Common myeloid progenitor, CD34-positive (primary cell): ENCODE results near the gene CARD9.
A peak's percentile ranks its signal among the peaks of the same experiment; 100 is the strongest.

Experiments
- CTCF ChIA-PET: fragments of 350-600 bp; sonication (Branson Sonifier 250); formaldehyde crosslinking; loops from one replicate; lab custom pipeline; 2021; ENCODE audit warnings: antibody characterized with exemption; lab: Charles Lee
- POLR2A ChIA-PET: fragments of 350-600 bp; sonication (Branson Sonifier 250); formaldehyde crosslinking; loops from one replicate; lab custom pipeline; 2021; ENCODE audit warnings: antibody characterized with exemption; lab: Charles Lee
- DNase-seq, 3 donors: peaks; one replicate each; pipeline versions ENCODE4 v3.0.0 to v3.0.0-alpha.2; 2013
- H3K27ac ChIP-seq, 2 experiments: 1 replicate in 1 of 2; 2 replicates in 1 of 2; pipeline ENCODE4 v1.7.0; 2013; ENCODE audit warnings: inconsistent platforms in 2 of 2, low read length in 2 of 2, mild to moderate bottlenecking in 2 of 2, low read depth in 1 of 2, moderate library complexity in 1 of 2; ENCODE audit not compliant: severe bottlenecking in 2 of 2, insufficient read depth in 1 of 2, poor library complexity in 1 of 2
- H3K27me3 ChIP-seq, 5 experiments: replicated peaks in 2 of 5; 1 replicate in 3 of 5; 2 replicates in 2 of 5; pipeline versions ENCODE4 v1.6.1 to v1.7.0; 2013; ENCODE audit warnings: low read length in 4 of 5, mild to moderate bottlenecking in 2 of 5, moderate library complexity in 2 of 5, inconsistent platforms in 1 of 5; ENCODE audit not compliant: insufficient read depth in 5 of 5, control insufficient read depth in 4 of 5
- H3K36me3 ChIP-seq, 4 experiments: 1 replicate in 2 of 4; 2 replicates in 2 of 4; pipeline versions ENCODE4 v1.6.1 to v1.7.0; 2013; ENCODE audit warnings: low read length in 3 of 4, control low read depth in 1 of 4, mild to moderate bottlenecking in 1 of 4; ENCODE audit not compliant: control insufficient read depth in 4 of 4, insufficient read depth in 4 of 4
- H3K4me1 ChIP-seq, 4 experiments: 1 replicate in 3 of 4; 2 replicates in 1 of 4; pipeline versions ENCODE4 v1.6.1 to v1.7.1; 2013; ENCODE audit warnings: low read length in 3 of 4, mild to moderate bottlenecking in 3 of 4, control low read depth in 1 of 4, inconsistent platforms in 1 of 4, moderate library complexity in 1 of 4; ENCODE audit not compliant: control insufficient read depth in 4 of 4, insufficient read depth in 4 of 4; ENCODE audit errors: control extremely low read depth in 1 of 4
- H3K4me3 ChIP-seq, 7 experiments: 1 replicate in 4 of 7; 2 replicates in 3 of 7; pipeline versions ENCODE4 v1.5.1 to v1.7.0; 2013; ENCODE audit warnings: mild to moderate bottlenecking in 7 of 7, low read length in 6 of 7, moderate library complexity in 6 of 7, inconsistent platforms in 2 of 7, low read depth in 2 of 7, control low read depth in 1 of 7; ENCODE audit not compliant: insufficient read depth in 4 of 7, control insufficient read depth in 1 of 7; ENCODE audit errors: extremely low read depth in 1 of 7
- H3K9me3 ChIP-seq, 5 experiments: 1 replicate in 4 of 5; 2 replicates in 1 of 5; pipeline versions ENCODE4 v1.6.1 to v1.7.1; 2013; ENCODE audit warnings: low read length in 4 of 5, mild to moderate bottlenecking in 2 of 5, inconsistent platforms in 1 of 5, low read depth in 1 of 5, moderate library complexity in 1 of 5; ENCODE audit not compliant: control insufficient read depth in 4 of 5, insufficient read depth in 2 of 5; ENCODE audit errors: control extremely low read depth in 1 of 5
- WGBS: methylation state at CpG from one replicate; pipeline ENCODE4 v1.1.5; 2013; ENCODE audit not compliant: insufficient coverage; 5-methylcytosine and 5-hydroxymethylcytosine counted together

CARD9 gene

DNA sequence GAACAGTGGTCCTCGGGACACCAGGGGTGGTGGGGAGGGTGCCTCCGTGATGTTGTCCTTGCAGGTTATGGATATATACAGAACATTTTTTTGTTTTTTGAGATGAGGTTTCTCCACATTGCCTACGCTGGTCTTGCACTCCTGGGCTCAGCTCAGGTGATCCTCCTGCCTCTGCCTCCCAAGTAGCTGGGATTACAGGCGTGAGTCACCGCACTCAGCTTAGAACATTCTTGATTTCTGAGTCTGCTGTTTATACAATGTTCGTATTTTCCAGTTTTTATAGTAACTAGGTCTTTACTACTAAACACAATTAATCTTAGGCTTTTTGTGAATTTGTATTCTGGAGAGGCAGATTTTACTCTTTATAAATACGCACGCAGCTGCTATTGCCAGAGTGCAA lies 43.0 kb upstream of the CARD9 start:
- Histone ChIP-seq H3K36me3 (peaks cover 23 to 88% (median 66%) of the 10 kb centered on the region in 4 experiments), H3K4me1 (peaks cover 0 to 8% (median 6%) of the 10 kb centered on the region in 4 experiments), H3K27me3 (no peaks in the 10 kb centered on the region), H3K4me3 (no peak overlapping the region), H3K9me3 (no peaks in the 10 kb centered on the region), H3K27ac (no peak overlapping the region)
- POLR2A ChIA-PET: no interaction called here
- CTCF ChIA-PET: interaction anchor here (0.7 kb wide), 1 partner anchor 19 kb away, joined by 3 read pairs; no protein-coding TSS in a partner anchor
- no peak for DNase-seq
- WGBS: 100% methylated on average over 4 of the region's 8 CpGs

DNA sequence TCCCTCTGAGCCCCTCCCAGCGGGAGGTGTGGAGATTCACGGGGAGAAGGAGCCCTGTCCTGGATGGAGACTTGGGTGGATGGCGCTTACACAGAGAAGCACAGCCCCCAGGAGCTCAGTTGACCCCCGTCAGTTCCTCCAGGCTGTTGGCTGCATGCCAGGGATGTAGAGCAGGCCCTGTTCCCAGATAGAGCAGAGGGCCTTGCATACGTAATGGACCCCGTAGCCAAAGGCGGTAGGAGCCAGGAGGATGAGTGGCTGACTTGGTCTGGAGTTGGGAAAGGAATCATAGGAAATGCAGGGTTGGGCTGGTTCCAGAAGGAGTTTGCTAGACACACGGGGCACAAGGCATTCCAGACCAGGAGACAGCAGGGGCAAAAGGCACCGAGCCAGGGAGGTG lies 39.5 kb upstream of the CARD9 start:
- no peaks in the 10 kb centered on the region for H3K9me3 ChIP-seq
- CTCF ChIA-PET: interaction anchor here (1.0 to 1.4 kb wide), 2 partner anchors 11 to 73 kb away, joined by 3 to 5 read pairs; no protein-coding TSS in a partner anchor
- peaks cover 10 to 64% (median 45%) of the 10 kb centered on the region in 4 experiments for H3K36me3 ChIP-seq
- no peak overlapping the region for H3K27ac ChIP-seq
- DNase-seq: no peak
- peaks cover 2 to 28% (median 21%) of the 10 kb centered on the region in 4 experiments for H3K4me1 ChIP-seq
- POLR2A ChIA-PET: no interaction called here
- 93% methylated on average over 7 of the region's 9 CpGs for WGBS
- H3K27me3 ChIP-seq: no peaks in the 10 kb centered on the region
- H3K4me3 ChIP-seq: no peak overlapping the region

DNA sequence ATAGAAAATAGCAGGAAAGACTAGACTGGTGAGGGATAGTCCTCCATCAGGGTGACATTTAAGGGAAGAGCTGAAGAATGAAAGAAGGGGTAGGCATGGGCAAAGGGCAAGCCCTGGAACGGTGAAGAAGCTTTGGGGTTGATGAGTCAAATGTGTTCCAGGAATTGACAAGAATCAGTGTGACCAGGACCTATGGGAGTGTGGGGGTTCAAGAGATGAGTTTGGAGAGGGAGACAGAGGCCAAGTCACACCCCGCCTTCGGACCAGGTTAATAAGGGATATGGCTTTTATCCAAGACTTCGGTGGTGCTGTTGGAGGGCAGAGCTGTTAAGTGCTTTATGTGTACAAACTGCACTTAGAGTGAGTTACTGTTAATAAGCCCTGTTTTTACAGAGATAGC lies 37.9 kb upstream of the CARD9 start:
- peak overlapping the region; percentile 89 to 97 for H3K27ac ChIP-seq
- peaks cover 2 to 28% (median 21%) of the 10 kb centered on the region in 4 experiments for H3K4me1 ChIP-seq
- POLR2A ChIA-PET: no interaction called here
- 83% methylated on average over 4 of the region's 4 CpGs for WGBS
- CTCF ChIA-PET: no interaction called here
- no peaks in the 10 kb centered on the region for H3K27me3 ChIP-seq
- peak overlapping the region; percentile 81 to 97 (median 90) for H3K4me3 ChIP-seq
- no peak for DNase-seq
- H3K9me3 ChIP-seq: no peaks in the 10 kb centered on the region
- H3K36me3 ChIP-seq: peaks cover 9 to 62% (median 44%) of the 10 kb centered on the region in 4 experiments

DNA sequence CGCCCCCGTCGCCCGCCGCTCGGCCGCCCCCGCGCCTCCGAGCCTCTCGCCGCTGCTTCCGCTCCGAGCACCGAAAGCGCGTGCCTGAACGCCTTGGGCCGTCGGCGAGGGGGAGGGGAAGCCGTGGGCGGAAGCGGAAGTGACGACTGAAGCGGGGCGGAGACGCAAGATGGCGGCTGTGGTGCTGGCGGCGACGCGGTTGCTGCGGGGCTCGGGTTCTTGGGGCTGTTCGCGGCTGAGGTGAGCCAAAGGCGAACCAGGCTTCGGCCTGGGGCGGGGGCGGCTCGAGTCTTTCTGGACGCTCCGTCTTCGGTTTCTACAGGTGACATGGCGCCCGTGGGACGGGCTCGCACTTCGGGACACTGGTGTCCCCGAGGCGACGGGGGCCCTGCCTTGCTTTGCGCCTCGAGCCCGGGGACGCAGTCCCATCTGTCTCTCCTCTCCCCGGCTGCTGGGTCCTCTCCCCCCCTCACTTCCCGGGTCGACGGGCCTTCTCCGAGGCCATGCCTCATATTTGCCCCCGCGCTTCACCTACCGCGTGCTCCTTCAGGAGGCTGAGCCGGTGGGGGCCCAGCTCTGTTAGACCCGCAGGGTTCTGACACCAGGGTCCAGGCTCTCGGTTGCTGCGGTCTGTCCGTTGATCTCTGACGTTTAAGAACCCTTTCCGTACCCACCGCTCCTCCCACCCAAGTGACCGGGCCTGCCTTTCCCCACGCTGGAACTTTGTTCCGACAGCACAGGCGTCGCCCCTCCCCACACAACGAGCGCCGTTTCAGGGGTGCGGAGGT lies 37.2 kb upstream of the CARD9 start, which contains the start of the genes ENTR1 and PMPCA:
Gene ENTR1, minus strand, starts transcription at position 115 of the 788 bp plus-strand sequence. CDS start 217 bp downstream, outside the sequence.
Gene PMPCA, plus strand, starts transcription at position 159 of the 788 bp plus-strand sequence. Its CDS starts 11 bp downstream, at position 170.
- Histone ChIP-seq H3K27ac (peak within 1 kb of the TSS; percentile 89 to 97), H3K27me3 (no peaks in the 10 kb centered on the region), H3K36me3 (peaks cover 12 to 62% (median 45%) of the 10 kb centered on the region in 4 experiments), H3K9me3 (no peaks in the 10 kb centered on the region), H3K4me1 (peaks cover 2 to 28% (median 21%) of the 10 kb centered on the region in 4 experiments), H3K4me3 (peak within 1 kb of the TSS; percentile 81 to 97 (median 90))
- ChIA-PET CTCF (interaction anchor here (0.9 to 1.7 kb wide), 3 partner anchors 10 to 47 kb away, joined by 3 to 8 read pairs (median 4); partner anchors contain the start of gene DNLZ), POLR2A (no interaction called here)
- WGBS: under 1% methylated on average over 64 of the region's 83 CpGs
- DNase-seq: peak; percentile 88 to 95 (median 94)

DNA sequence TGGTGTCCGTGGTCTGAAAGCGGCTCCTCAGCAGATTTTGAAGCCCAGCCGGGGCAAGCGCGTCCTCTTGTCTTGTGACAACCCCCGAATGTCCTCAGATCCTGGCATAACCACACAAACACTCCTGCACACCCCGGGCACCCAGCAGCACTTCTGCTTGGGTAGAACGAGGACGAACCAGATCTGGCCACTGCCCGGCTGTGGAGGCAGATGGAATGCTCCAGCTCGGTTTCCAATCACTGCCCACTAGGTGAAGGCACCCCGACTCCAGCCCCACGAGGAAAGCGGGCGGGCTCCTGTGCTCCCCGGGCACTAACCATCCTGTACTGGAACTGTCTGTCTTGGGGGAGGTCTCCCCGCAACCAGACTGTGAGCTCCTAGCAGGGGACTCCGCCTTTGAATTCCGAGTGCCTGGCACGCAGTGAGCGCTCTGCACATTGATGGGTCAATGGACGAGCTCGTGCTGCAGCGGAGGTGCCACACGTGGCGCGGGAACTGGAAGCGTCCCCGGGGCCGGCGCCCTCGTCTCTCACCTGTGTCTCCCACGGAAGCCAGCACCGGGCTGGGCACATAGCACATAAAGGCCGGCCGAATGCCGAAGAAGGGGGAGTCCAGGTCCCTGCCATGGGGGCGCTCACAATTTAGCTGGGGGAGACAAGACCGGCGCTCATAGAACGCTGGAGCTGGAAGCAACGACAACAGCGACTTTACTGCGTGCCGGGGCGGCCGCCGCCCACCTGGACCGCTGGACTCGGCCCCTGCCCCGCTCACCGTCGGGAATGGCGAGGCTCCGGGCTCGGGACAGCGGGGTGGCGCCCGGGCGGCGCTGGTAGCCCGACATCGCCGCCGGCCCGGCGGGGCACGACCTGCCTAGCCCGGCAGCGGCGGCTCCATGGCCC lies 36.3 kb upstream of the CARD9 start:
- Histone ChIP-seq H3K36me3 (peaks cover 9 to 63% (median 46%) of the 10 kb centered on the region in 4 experiments), H3K27ac (peak overlapping the region in 1 of 2 experiments; percentile 7), H3K4me3 (peak overlapping the region; percentile 44 to 97 (median 84)), H3K9me3 (no peaks in the 10 kb centered on the region), H3K4me1 (peaks cover 2 to 28% (median 21%) of the 10 kb centered on the region in 4 experiments), H3K27me3 (no peaks in the 10 kb centered on the region)
- peak in 2 of 3 donors; percentile 25 to 33 for DNase-seq
- 14% methylated on average over 70 of the region's 71 CpGs for WGBS
- POLR2A ChIA-PET: no interaction called here
- CTCF ChIA-PET: interaction anchor here (0.7 to 1.7 kb wide), 6 partner anchors 9 to 220 kb away, joined by 3 to 8 read pairs (median 3); partner anchors contain the start of gene DNLZ

DNA sequence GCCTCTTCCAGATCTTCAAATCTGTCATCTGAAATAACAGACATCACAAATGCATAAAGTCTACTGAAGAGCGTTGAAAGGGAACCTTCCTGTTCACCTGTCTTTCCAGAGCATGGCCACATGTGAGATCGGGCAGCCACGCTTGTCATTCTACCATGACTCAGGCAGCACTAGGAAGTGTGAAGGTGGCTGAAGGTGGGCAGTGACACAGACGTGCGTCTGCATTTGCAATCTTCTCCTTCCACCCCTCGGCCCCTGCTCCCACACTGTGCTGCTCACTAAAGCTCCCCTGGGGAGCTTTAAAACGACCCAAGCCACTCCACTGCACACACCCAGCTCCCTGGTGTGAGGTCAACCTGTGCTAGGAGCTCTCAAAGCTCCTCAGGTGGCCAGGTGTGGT lies 34.4 kb upstream of the CARD9 start:
- Histone ChIP-seq H3K36me3 (peaks cover 9 to 59% (median 39%) of the 10 kb centered on the region in 4 experiments), H3K27ac (no peak overlapping the region), H3K4me1 (peaks cover 2 to 36% (median 21%) of the 10 kb centered on the region in 4 experiments), H3K27me3 (no peaks in the 10 kb centered on the region), H3K4me3 (no peak overlapping the region), H3K9me3 (no peaks in the 10 kb centered on the region)
- ChIA-PET POLR2A (no interaction called here), CTCF (interaction anchor here (2.6 kb wide), 1 partner anchor 11 kb away, joined by 5 read pairs; no protein-coding TSS in a partner anchor)
- DNase-seq: no peak
- WGBS: 98% methylated on average over 6 of the region's 7 CpGs
